KMS-11 (cell line): ENCODE results near the gene ADAMTSL5.

ENCODE experiments used
- H2AFZ ChIP-seq: fragments of 200-600 bp; sonication (generic); 2 replicates; pipeline ENCODE4 v1.6.1; 2016; ENCODE audit warnings: antibody characterized with exemption, mixed run types, low read depth
- H3K27ac ChIP-seq: fragments of 200-600 bp; sonication (generic); 2 replicates; pipeline ENCODE4 v1.6.1; 2016; ENCODE audit warnings: mild to moderate bottlenecking, mixed run types
- H3K27me3 ChIP-seq: fragments of 200-600 bp; sonication (generic); 2 replicates; pipeline ENCODE4 v1.6.1; 2017; ENCODE audit warnings: mild to moderate bottlenecking, low read depth, mixed run types, moderate library complexity; ENCODE audit not compliant: insufficient read depth
- H3K36me3 ChIP-seq: fragments of 200-600 bp; sonication (generic); 2 replicates; pipeline ENCODE4 v1.6.1; 2017; ENCODE audit warnings: mild to moderate bottlenecking, mixed run types; ENCODE audit not compliant: insufficient read depth
- H3K4me1 ChIP-seq: fragments of 200-600 bp; sonication (generic); 2 replicates; pipeline ENCODE4 v1.6.1; 2016; ENCODE audit warnings: mild to moderate bottlenecking, low read depth, mixed run types; ENCODE audit not compliant: poor library complexity, severe bottlenecking
- H3K4me2 ChIP-seq: fragments of 200-600 bp; sonication (generic); 2 replicates; pipeline ENCODE4 v1.7.0; 2016; ENCODE audit warnings: mild to moderate bottlenecking, mixed run types
- H3K4me3 ChIP-seq: fragments of 200-600 bp; sonication (generic); IDR thresholded peaks from 2 replicates; pipeline ENCODE4 v1.6.1; 2017; ENCODE audit warnings: low read depth, low read length, mixed read lengths; ENCODE audit not compliant: insufficient read depth
- H3K79me2 ChIP-seq: fragments of 200-600 bp; sonication (generic); 2 replicates; pipeline ENCODE4 v1.6.1; 2016; ENCODE audit warnings: low read depth, mixed run types; ENCODE audit not compliant: insufficient read depth
- H3K9ac ChIP-seq: fragments of 200-600 bp; sonication (generic); 2 replicates; pipeline ENCODE4 v1.6.1; 2016; ENCODE audit warnings: mild to moderate bottlenecking, mixed run types
- H4K20me1 ChIP-seq: fragments of 200-600 bp; sonication (generic); 2 replicates; pipeline ENCODE4 v1.6.1; 2016; ENCODE audit warnings: mild to moderate bottlenecking, mixed run types; ENCODE audit not compliant: insufficient read depth
- CTCF ChIP-seq: fragments of 200-600 bp; sonication (generic); conservative IDR thresholded peaks from 2 replicates; pipeline ENCODE4 v1.6.1; 2017; ENCODE audit warnings: low read depth, mild to moderate bottlenecking, antibody characterized with exemption, low read length, moderate library complexity, mixed read lengths

Gene ADAMTSL5

GRCh38 chr19:1507763-1508506, 4.9 kb downstream of the ADAMTSL5 start:
- Histone ChIP-seq H3K27me3 (peaks cover 72% of the 10 kb centered on the region), H2AFZ (peak overlapping the region; percentile 59; the same call in 1 of the 2 replicates), H3K27ac (no peak overlapping the region), H3K9ac (no peak overlapping the region), H3K36me3 (no peaks in the 10 kb centered on the region), H3K4me3 (no peak overlapping the region), H3K4me2 (peak overlapping the region; percentile 45; the same call in 1 of the 2 replicates), H4K20me1 (no peaks in the 10 kb centered on the region), H3K79me2 (no peaks in the 10 kb centered on the region), H3K4me1 (peaks cover 6% of the 10 kb centered on the region)
- no peak for TF ChIP-seq CTCF

- no peaks in the 10 kb centered on the region for H3K36me3 ChIP-seq
- no peak overlapping the region for H2AFZ ChIP-seq
- no peak overlapping the region for H3K27ac ChIP-seq
- no peaks in the 10 kb centered on the region for H4K20me1 ChIP-seq
- no peak overlapping the region for H3K4me3 ChIP-seq
- no peak for TF ChIP-seq CTCF
- no peaks in the 10 kb centered on the region for H3K79me2 ChIP-seq
- peaks cover 77% of the 10 kb centered on the region for H3K27me3 ChIP-seq
- no peak overlapping the region; the same call in 1 of the 2 replicates for H3K4me2 ChIP-seq
- no peak overlapping the region for H3K9ac ChIP-seq
- peaks cover under 1% of the 10 kb centered on the region for H3K4me1 ChIP-seq
Measured at GRCh38 chr19:1507192-1507660, 5.6 kb downstream of the ADAMTSL5 start.

- H4K20me1 ChIP-seq, result no peaks in the 10 kb centered on the region
- no peak overlapping the region for H3K4me2 ChIP-seq
- H3K27ac ChIP-seq, result no peak overlapping the region
- no peak overlapping the region for H3K9ac ChIP-seq
- peaks cover 77% of the 10 kb centered on the region for H3K27me3 ChIP-seq
- H3K36me3 ChIP-seq, result no peaks in the 10 kb centered on the region
- no peak overlapping the region for H3K4me3 ChIP-seq
- H3K4me1 ChIP-seq, result no peaks in the 10 kb centered on the region
- H3K79me2 ChIP-seq, result no peaks in the 10 kb centered on the region
- no peak for TF ChIP-seq CTCF
- H2AFZ ChIP-seq, result no peak overlapping the region
Measured at GRCh38 chr19:1505991-1506881, 6.6 kb downstream of the ADAMTSL5 start.

GRCh38 chr19:1505012-1505411, 7.8 kb downstream of the ADAMTSL5 start:
- no peaks in the 10 kb centered on the region for H4K20me1 ChIP-seq
- H3K27me3 ChIP-seq, result peaks cover 76% of the 10 kb centered on the region
- H2AFZ ChIP-seq, result no peak overlapping the region
- no peaks in the 10 kb centered on the region for H3K4me1 ChIP-seq
- H3K4me2 ChIP-seq, result no peak overlapping the region
- H3K36me3 ChIP-seq, result no peaks in the 10 kb centered on the region
- H3K27ac ChIP-seq, result no peak overlapping the region
- no peak overlapping the region for H3K9ac ChIP-seq
- H3K79me2 ChIP-seq, result no peaks in the 10 kb centered on the region
- H3K4me3 ChIP-seq, result no peak overlapping the region
- TF ChIP-seq CTCF, result no peak
